ENCODE data around the gene STPG3. TPM values are rescaled to one million over a fixed set of nuclear protein-coding genes. Genes with fewer than 3 reads are reported as not detected.

STPG3 gene
- total and polyA plus RNA-seq, 2 donors: 0.09 to 0.43 TPM

DNA sequence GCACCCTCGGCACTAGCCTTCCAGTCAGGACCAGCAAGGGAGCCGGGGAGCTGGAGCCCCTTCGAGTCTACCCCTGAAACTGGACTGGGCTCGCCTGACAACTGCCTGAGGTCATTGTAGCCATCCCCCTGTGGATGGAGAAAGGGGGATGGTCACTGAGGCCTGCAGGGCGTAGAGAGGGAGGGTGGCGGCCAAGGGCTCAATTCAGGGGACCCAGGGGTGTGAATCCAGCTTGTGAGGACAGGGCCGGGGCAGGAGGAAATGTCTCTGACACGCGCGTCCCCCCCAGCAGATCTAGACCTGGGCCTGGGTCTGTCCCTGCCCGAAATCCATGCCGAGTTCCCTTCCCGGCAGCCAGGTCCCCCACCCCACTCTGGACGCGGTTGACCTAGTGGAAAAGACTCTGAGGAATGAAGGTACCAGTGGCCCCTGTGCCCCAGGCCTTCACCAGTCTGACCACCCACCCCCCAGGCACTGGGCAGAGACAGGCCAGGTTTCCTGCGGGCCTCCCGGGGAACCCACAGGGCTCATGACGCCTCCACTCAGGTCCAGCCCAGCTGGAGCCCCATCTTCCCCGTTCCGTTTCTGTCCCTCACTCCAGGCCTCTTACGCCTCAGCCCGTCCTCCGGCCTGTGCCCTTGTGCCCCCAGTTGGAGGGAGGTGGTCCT is 19.6 kb upstream of the STPG3 start:
- Histone ChIP-seq H3K4me3 (ENCODE audit: low read length in 2 of 2) (no peak overlapping the region), H3K27me3 (ENCODE audit: control insufficient read depth in 2 of 2, insufficient read depth in 1 of 2, low read length in 1 of 2) (peaks cover 6 to 85% of the 10 kb centered on the region in 2 donors), H3K9me3 (ENCODE audit: control insufficient read depth in 2 of 2, insufficient read depth in 1 of 2, low read length in 1 of 2) (no peaks in the 10 kb centered on the region), H3K27ac (ENCODE audit: low read depth in 1 of 2, low read length in 1 of 2) (no peak overlapping the region), H3K4me1 (ENCODE audit: control insufficient read depth in 2 of 2, insufficient read depth in 2 of 2, low read length in 2 of 2) (peaks cover 6 to 13% of the 10 kb centered on the region in 2 donors), H3K36me3 (ENCODE audit: control insufficient read depth in 2 of 2, insufficient read depth in 2 of 2, low read length in 1 of 2) (no peaks in the 10 kb centered on the region)
- WGBS: 95% methylated on average over 23 of the region's 23 CpGs
- DNase-seq (ENCODE audit: low read depth in 6 of 9, low spot score in 9 of 9): no peak

DNA sequence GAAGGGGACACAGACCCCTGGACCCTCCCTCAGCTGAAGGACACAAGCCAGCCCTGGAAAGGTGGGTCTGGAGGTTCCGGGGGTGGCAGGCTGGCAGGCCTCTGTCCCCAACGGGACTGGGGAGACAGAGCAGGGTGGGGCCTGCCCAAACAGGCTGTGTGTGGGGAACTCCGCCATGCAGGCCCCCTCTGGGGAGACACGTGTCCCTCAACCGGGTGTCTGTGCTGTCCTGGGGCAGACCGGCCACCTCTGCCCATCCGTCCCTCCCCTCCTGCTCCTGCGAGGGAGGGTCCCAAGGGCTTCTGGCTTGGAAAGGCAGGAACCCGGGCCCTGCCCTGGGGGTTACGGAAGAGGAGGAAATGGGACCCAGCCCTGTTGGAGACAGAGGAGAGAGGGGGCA is 19.0 kb upstream of the STPG3 start:
- Histone ChIP-seq H3K27ac (ENCODE audit: low read depth in 1 of 2, low read length in 1 of 2) (no peak overlapping the region), H3K4me1 (ENCODE audit: control insufficient read depth in 2 of 2, insufficient read depth in 2 of 2, low read length in 2 of 2) (peaks cover 10 to 19% of the 10 kb centered on the region in 2 donors), H3K27me3 (ENCODE audit: control insufficient read depth in 2 of 2, insufficient read depth in 1 of 2, low read length in 1 of 2) (peaks cover 4 to 79% of the 10 kb centered on the region in 2 donors), H3K4me3 (ENCODE audit: low read length in 2 of 2) (no peak overlapping the region), H3K9me3 (ENCODE audit: control insufficient read depth in 2 of 2, insufficient read depth in 1 of 2, low read length in 1 of 2) (no peaks in the 10 kb centered on the region), H3K36me3 (ENCODE audit: control insufficient read depth in 2 of 2, insufficient read depth in 2 of 2, low read length in 1 of 2) (no peaks in the 10 kb centered on the region)
- DNase-seq (ENCODE audit: low read depth in 6 of 9, low spot score in 9 of 9): no peak
- WGBS: 90% methylated on average over 10 of the region's 10 CpGs

DNA sequence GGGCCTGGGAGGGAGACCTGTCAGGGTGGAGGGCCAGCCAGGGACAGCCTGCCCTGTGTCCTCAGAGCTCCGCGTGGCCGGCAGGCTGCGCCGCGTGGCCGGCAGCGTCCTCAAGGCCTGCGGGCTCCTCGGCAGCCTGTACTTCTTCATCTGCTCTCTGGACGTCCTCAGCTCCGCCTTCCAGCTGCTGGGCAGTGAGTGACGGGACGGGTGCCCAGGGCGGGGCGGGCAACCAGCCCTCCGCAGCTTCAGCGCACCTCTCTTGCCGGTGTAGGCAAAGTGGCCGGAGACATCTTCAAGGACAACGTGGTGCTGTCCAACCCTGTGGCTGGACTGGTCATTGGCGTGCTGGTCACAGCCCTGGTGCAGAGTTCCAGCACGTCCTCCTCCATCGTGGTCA is 18.6 kb upstream of the STPG3 start:
- 96% methylated on average over 24 of the region's 24 CpGs for WGBS
- peaks cover 2 to 75% of the 10 kb centered on the region in 2 donors for H3K27me3 ChIP-seq (ENCODE audit: control insufficient read depth in 2 of 2, insufficient read depth in 1 of 2, low read length in 1 of 2)
- no peaks in the 10 kb centered on the region for H3K9me3 ChIP-seq (ENCODE audit: control insufficient read depth in 2 of 2, insufficient read depth in 1 of 2, low read length in 1 of 2)
- H3K36me3 ChIP-seq (ENCODE audit: control insufficient read depth in 2 of 2, insufficient read depth in 2 of 2, low read length in 1 of 2): no peaks in the 10 kb centered on the region
- peaks cover 10 to 18% of the 10 kb centered on the region in 2 donors for H3K4me1 ChIP-seq (ENCODE audit: control insufficient read depth in 2 of 2, insufficient read depth in 2 of 2, low read length in 2 of 2)
- H3K4me3 ChIP-seq (ENCODE audit: low read length in 2 of 2): no peak overlapping the region
- no peak for DNase-seq (ENCODE audit: low read depth in 6 of 9, low spot score in 9 of 9)
- H3K27ac ChIP-seq (ENCODE audit: low read depth in 1 of 2, low read length in 1 of 2): no peak overlapping the region

DNA sequence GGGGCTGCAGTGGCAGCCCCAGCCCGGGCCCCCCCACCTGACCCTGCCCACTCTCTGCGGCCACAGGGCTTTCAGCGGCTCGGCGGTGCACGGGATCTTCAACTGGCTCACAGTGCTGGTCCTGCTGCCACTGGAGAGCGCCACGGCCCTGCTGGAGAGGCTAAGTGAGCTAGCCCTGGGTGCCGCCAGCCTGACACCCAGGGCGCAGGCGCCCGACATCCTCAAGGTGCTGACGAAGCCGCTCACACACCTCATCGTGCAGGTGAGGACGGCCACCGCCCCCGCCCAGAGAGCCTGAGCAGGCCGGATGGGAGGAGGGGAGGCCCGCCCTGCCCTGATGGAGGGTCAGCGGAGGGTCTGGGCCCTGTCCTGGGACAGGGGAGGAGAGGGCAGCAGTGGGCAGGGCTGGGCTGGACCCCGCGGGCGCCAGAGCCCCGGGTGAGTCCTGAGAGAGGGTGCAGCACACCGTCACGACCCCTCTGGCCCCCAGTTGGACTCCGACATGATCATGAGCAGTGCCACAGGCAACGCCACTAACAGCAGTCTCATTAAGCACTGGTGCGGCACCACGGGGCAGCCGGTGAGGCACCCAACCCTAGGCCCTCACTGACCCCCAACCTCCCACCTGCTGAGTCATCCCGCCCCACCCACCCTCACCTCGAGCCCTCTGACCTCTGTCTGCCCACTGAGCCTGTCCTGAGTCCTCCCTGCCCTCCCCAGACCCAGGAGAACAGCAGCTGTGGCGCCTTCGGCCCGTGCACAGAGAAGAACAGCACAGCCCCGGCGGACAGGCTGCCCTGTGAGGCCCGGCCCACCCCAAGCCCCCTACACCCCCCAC is 17.7 kb upstream of the STPG3 start:
- Histone ChIP-seq H3K27me3 (ENCODE audit: control insufficient read depth in 2 of 2, insufficient read depth in 1 of 2, low read length in 1 of 2) (peaks cover 0 to 71% of the 10 kb centered on the region in 2 donors), H3K27ac (ENCODE audit: low read depth in 1 of 2, low read length in 1 of 2) (no peak overlapping the region), H3K36me3 (ENCODE audit: control insufficient read depth in 2 of 2, insufficient read depth in 2 of 2, low read length in 1 of 2) (no peaks in the 10 kb centered on the region), H3K4me3 (ENCODE audit: low read length in 2 of 2) (no peak overlapping the region), H3K4me1 (ENCODE audit: control insufficient read depth in 2 of 2, insufficient read depth in 2 of 2, low read length in 2 of 2) (peaks cover 10 to 15% of the 10 kb centered on the region in 2 donors), H3K9me3 (ENCODE audit: control insufficient read depth in 2 of 2, insufficient read depth in 1 of 2, low read length in 1 of 2) (no peaks in the 10 kb centered on the region)
- 95% methylated on average over 40 of the region's 40 CpGs for WGBS
- no peak for DNase-seq (ENCODE audit: low read depth in 6 of 9, low spot score in 9 of 9)

DNA sequence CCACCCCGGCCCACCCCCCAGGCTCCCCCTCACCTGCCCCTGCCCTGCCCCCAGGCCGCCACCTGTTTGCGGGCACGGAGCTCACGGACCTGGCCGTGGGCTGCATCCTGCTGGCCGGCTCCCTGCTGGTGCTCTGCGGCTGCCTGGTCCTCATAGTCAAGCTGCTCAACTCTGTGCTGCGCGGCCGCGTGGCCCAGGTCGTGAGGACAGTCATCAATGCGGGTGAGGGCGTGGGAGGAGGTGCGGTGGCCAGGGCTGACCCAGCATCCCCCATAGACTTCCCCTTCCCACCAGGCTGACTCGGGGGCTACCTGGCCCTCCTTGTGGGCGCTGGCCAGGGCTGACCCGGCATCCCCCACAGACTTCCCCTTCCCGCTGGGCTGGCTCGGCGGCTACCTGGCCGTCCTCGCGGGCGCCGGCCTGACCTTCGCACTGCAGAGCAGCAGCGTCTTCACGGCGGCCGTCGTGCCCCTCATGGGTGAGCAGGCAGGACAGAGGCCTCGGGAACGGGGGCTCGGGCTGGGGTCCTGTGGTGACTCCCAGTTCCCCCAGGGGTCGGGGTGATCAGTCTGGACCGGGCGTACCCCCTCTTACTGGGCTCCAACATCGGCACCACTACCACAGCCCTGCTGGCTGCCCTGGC is 16.9 kb upstream of the STPG3 start:
- Histone ChIP-seq H3K9me3 (ENCODE audit: control insufficient read depth in 2 of 2, insufficient read depth in 1 of 2, low read length in 1 of 2) (no peaks in the 10 kb centered on the region), H3K36me3 (ENCODE audit: control insufficient read depth in 2 of 2, insufficient read depth in 2 of 2, low read length in 1 of 2) (no peaks in the 10 kb centered on the region), H3K27me3 (ENCODE audit: control insufficient read depth in 2 of 2, insufficient read depth in 1 of 2, low read length in 1 of 2) (peaks cover 0 to 62% of the 10 kb centered on the region in 2 donors), H3K4me1 (ENCODE audit: control insufficient read depth in 2 of 2, insufficient read depth in 2 of 2, low read length in 2 of 2) (peaks cover 10 to 19% of the 10 kb centered on the region in 2 donors), H3K4me3 (ENCODE audit: low read length in 2 of 2) (no peak overlapping the region), H3K27ac (ENCODE audit: low read depth in 1 of 2, low read length in 1 of 2) (no peak overlapping the region)
- 87% methylated on average over 40 of the region's 40 CpGs for WGBS
- no peak for DNase-seq (ENCODE audit: low read depth in 6 of 9, low spot score in 9 of 9)

DNA sequence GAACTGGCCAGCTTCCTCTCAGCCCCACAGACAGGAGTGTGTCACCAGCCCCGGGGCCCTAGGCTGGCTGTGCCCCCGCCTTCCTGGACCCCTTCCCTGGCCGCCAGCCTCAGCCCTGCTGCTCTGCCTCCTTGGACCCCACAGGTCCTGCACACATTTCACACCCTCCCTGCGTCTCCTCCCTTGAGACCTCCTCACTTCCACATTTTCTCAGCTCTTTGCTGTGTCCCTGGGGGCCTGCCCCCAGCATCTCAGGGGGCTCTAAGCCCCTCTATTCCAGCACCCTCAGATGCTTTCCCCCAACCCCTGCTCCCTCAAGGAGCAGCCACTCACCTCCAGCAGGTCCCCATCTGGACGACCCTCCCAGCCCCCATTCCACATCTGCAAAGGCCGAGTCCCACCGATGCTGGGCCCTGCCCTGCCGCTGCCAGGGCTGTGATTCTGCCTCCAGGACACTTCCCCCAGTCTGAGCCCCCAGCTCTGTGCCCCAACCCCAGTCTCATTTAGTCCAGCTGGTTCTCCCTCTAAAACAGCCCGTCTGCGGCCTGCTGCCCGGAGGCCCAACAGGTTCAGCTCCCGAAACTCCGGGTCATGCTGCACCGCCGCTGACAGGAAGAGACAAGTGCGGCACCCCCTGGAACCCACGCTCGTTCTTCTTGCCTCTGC is 16.2 kb upstream of the STPG3 start:
- DNase-seq (ENCODE audit: low read depth in 6 of 9, low spot score in 9 of 9): no peak
- H3K4me1 ChIP-seq (ENCODE audit: control insufficient read depth in 2 of 2, insufficient read depth in 2 of 2, low read length in 2 of 2): peaks cover 16 to 24% of the 10 kb centered on the region in 2 donors
- peaks cover 0 to 55% of the 10 kb centered on the region in 2 donors for H3K27me3 ChIP-seq (ENCODE audit: control insufficient read depth in 2 of 2, insufficient read depth in 1 of 2, low read length in 1 of 2)
- H3K27ac ChIP-seq (ENCODE audit: low read depth in 1 of 2, low read length in 1 of 2): no peak overlapping the region
- H3K4me3 ChIP-seq (ENCODE audit: low read length in 2 of 2): no peak overlapping the region
- no peaks in the 10 kb centered on the region for H3K9me3 ChIP-seq (ENCODE audit: control insufficient read depth in 2 of 2, insufficient read depth in 1 of 2, low read length in 1 of 2)
- no peaks in the 10 kb centered on the region for H3K36me3 ChIP-seq (ENCODE audit: control insufficient read depth in 2 of 2, insufficient read depth in 2 of 2, low read length in 1 of 2)
- 84% methylated on average over 18 of the region's 18 CpGs for WGBS

DNA sequence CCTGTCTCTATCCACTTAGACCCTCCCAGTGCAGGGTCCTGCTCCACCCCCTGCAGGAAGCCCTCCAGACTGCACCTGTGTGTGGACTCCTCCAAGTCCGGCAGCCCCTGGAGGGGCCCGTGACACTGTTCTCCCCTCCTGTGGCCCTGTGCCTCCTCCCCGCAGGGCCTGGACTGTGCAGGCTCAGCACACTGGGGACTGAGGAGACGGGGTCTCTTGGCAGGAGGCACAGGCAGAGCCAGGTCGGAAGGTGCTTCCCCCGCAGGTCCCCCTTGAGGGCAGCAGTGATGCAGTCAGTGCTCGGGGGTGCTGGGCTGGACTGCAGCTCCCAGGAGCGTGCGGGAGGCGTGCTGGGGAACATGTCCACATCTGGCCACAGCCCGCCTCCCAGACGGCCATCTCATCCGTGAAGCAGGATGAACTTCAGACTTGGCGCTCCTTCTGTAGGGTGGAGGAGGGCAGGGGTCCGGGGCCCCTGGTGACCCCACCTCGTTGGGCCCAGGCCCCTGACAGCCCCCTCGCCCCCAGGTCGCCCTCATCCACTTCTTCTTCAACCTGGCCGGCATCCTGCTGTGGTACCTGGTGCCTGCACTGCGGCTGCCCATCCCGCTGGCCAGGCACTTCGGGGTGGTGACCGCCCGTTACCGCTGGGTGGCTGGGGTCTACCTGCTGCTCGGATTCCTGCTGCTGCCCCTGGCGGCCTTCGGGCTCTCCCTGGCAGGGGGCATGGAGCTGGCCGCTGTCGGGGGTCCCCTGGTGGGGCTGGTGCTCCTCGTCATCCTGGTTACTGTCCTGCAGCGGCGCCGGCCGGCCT is 15.5 kb upstream of the STPG3 start:
- Histone ChIP-seq H3K9me3 (ENCODE audit: control insufficient read depth in 2 of 2, insufficient read depth in 1 of 2, low read length in 1 of 2) (no peaks in the 10 kb centered on the region), H3K27me3 (ENCODE audit: control insufficient read depth in 2 of 2, insufficient read depth in 1 of 2, low read length in 1 of 2) (peaks cover 0 to 48% of the 10 kb centered on the region in 2 donors), H3K4me1 (ENCODE audit: control insufficient read depth in 2 of 2, insufficient read depth in 2 of 2, low read length in 2 of 2) (peaks cover 16 to 27% of the 10 kb centered on the region in 2 donors), H3K36me3 (ENCODE audit: control insufficient read depth in 2 of 2, insufficient read depth in 2 of 2, low read length in 1 of 2) (no peaks in the 10 kb centered on the region), H3K27ac (ENCODE audit: low read depth in 1 of 2, low read length in 1 of 2) (no peak overlapping the region), H3K4me3 (ENCODE audit: low read length in 2 of 2) (no peak overlapping the region)
- no peak for DNase-seq (ENCODE audit: low read depth in 6 of 9, low spot score in 9 of 9)
- 85% methylated on average over 35 of the region's 35 CpGs for WGBS

DNA sequence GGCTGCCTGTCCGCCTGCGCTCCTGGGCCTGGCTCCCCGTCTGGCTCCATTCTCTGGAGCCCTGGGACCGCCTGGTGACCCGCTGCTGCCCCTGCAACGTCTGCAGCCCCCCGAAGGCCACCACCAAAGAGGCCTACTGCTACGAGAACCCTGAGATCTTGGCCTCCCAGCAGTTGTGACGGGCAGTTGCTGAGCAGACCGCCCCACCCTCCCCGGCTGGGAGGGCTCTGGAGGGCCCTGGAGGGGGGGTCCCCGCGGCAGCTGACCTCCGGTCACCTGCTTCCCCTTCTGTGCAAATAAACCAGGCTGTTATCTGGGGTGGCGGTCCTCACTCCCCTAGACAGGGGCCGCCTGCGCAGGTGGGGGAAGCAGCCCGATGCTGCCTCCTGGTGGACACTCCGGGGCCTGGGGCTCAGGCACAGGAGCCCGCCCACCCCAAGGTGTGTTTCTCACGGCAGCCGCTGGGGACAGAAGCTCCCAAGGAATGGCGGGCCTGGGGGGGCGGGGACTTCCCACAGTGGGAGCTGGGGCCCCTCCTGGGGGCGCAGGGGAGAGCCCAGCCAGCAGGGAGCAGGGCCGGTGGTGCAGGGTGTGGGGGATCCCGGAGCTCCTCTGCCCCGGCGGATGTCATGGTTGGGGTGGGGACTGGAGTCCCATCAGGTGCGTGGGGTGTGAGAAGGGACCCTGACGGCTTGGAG is 14.7 kb upstream of the STPG3 start:
- H3K36me3 ChIP-seq (ENCODE audit: control insufficient read depth in 2 of 2, insufficient read depth in 2 of 2, low read length in 1 of 2): no peaks in the 10 kb centered on the region
- H3K27me3 ChIP-seq (ENCODE audit: control insufficient read depth in 2 of 2, insufficient read depth in 1 of 2, low read length in 1 of 2): peaks cover 0 to 41% of the 10 kb centered on the region in 2 donors
- peak in 8 of 9 donors; percentile 73 to 93 (median 88) for DNase-seq (ENCODE audit: low read depth in 6 of 9, low spot score in 9 of 9)
- H3K27ac ChIP-seq (ENCODE audit: low read depth in 1 of 2, low read length in 1 of 2): peak overlapping the region in 1 of 2 donors; percentile 26
- 9% methylated on average over 31 of the region's 31 CpGs for WGBS
- no peak overlapping the region for H3K4me3 ChIP-seq (ENCODE audit: low read length in 2 of 2)
- peaks cover 16 to 27% of the 10 kb centered on the region in 2 donors for H3K4me1 ChIP-seq (ENCODE audit: control insufficient read depth in 2 of 2, insufficient read depth in 2 of 2, low read length in 2 of 2)
- H3K9me3 ChIP-seq (ENCODE audit: control insufficient read depth in 2 of 2, insufficient read depth in 1 of 2, low read length in 1 of 2): no peaks in the 10 kb centered on the region

Measured in thymus (tissue), 11 donors.